Measurements from ENCODE around the gene HPGD. TPM values are rescaled to one million over a fixed set of nuclear protein-coding genes. Genes with fewer than 3 reads are reported as not detected.

The HPGD gene
- total and polyA plus RNA-seq, 2 of the 8 experiments (the other 6 are each of a cell fraction or from before 2014, with no cell fraction given) = 1.1 to 1.3 TPM

GRCh38 chr4:174444390-174444789 is 77.9 kb downstream of the HPGD start:
- H2BK20ac ChIP-seq (ENCODE audit: low read length) = no peak overlapping the region
- FAIRE-seq (no peak), DNase-seq (ENCODE audit: low read depth in 1 of 2, low spot score in 2 of 2) (no peak)
- H4K8ac ChIP-seq (ENCODE audit: extremely low read depth, insufficient read depth, low read length) = no peak overlapping the region
- CTCF ChIA-PET (ENCODE audit: partially characterized antibody) = no interaction called here
- no peaks in the 10 kb centered on the region for H4K20me1 ChIP-seq (replicated peaks in 1 of 2; ENCODE audit: control insufficient read depth in 1 of 2, insufficient read depth in 2 of 2, low read length in 2 of 2)
- H3K9ac ChIP-seq (replicated peaks in 1 of 4; ENCODE audit: extremely low read depth in 1 of 4, low read depth in 3 of 4, low read length in 3 of 4) = no peak overlapping the region
- no peak overlapping the region for H2AFZ ChIP-seq (ENCODE audit: low read length)
- H3K4me1 ChIP-seq (replicated peaks in 1 of 4; ENCODE audit: control insufficient read depth in 3 of 4, insufficient read depth in 4 of 4, low read length in 3 of 4) = peaks cover 0 to 4% (median 0%) of the 10 kb centered on the region in 4 experiments; a peak in 1 of 7 replicates
- no peaks in the 10 kb centered on the region for H3K79me2 ChIP-seq (ENCODE audit: control insufficient read depth in 1 of 2, insufficient read depth in 2 of 2, low read length in 2 of 2)
- H2AK5ac ChIP-seq (ENCODE audit: low read depth, low read length) = no peak overlapping the region
- H2BK5ac ChIP-seq (ENCODE audit: low read depth, low read length) = no peak overlapping the region
- no peaks in the 10 kb centered on the region for H3K27me3 ChIP-seq (replicated peaks in 1 of 4; ENCODE audit: control insufficient read depth in 3 of 4, extremely low read depth in 1 of 4, insufficient read depth in 3 of 4, low read length in 3 of 4)
- H3K4me3 ChIP-seq (ENCODE audit: extremely low read depth in 1 of 4, insufficient read depth in 2 of 4, low read depth in 3 of 4, low read length in 4 of 4) = no peak overlapping the region
- no peak overlapping the region for H3K4me2 ChIP-seq (ENCODE audit: insufficient read depth in 1 of 2, low read depth in 2 of 2, low read length in 2 of 2)
- no peak overlapping the region for H4K91ac ChIP-seq (replicated peaks; ENCODE audit: insufficient read length, low read length)
- TF ChIP-seq ZNF274 (IDR thresholded peaks at IDR 0.05; ENCODE audit: borderline replicate concordance, extremely low read depth, low read length) (no peak), ASH2L (IDR thresholded peaks at IDR 0.05; ENCODE audit: low read length) (no peak), EZH2 (IDR thresholded peaks at IDR 0.05; ENCODE audit: low read depth, low read length, severe bottlenecking) (no peak), CTBP2 (IDR thresholded peaks at IDR 0.05; ENCODE audit: borderline replicate concordance, insufficient read depth, insufficient read length, low read length) (no peak), TCF12 (IDR thresholded peaks at IDR 0.05; ENCODE audit: low read depth, low read length) (no peak), USF2 (IDR thresholded peaks at IDR 0.05; ENCODE audit: low read length) (no peak)
- 91% methylated on average over 1 of the region's 1 CpG; no CpG with 5 or more reads in 1 of the 2 experiments for WGBS, 2 experiments (ENCODE audit: extremely low coverage in 1 of 2, insufficient coverage in 1 of 2, insufficient read length in 1 of 2, insufficient replicate concordance in 2 of 2, low coverage in 1 of 2, low lambda C conversion rate in 2 of 2, missing lambda C conversion rate in 1 of 2)
- H2BK12ac ChIP-seq (ENCODE audit: low read depth, low read length) = no peak overlapping the region
- no peak overlapping the region for H3K56ac ChIP-seq (replicated peaks; ENCODE audit: insufficient read length, low read depth, low read length)
- no peaks in the 10 kb centered on the region for H3K36me3 ChIP-seq (ENCODE audit: control insufficient read depth in 2 of 4, insufficient read depth in 4 of 4, low read length in 3 of 4)
- no peaks in the 10 kb centered on the region; a peak in 1 of 4 replicates for H3K9me3 ChIP-seq (ENCODE audit: insufficient read depth in 2 of 2, low read depth in 1 of 2, low read length in 1 of 2)
- POLR2A ChIA-PET (ENCODE audit: partially characterized antibody) = no interaction called here
- no peaks in the 10 kb centered on the region for H3K23me2 ChIP-seq (ENCODE audit: low read depth, low read length)
- no peaks in the 10 kb centered on the region for H3K79me1 ChIP-seq (ENCODE audit: low read depth, low read length)
- H3K18ac ChIP-seq (ENCODE audit: extremely low read depth, low read length) = no peak overlapping the region
- no peak overlapping the region for H2BK15ac ChIP-seq (ENCODE audit: low read length)
- no peak overlapping the region for H3K27ac ChIP-seq (ENCODE audit: low read depth, low read length)
- no peak overlapping the region for H3K14ac ChIP-seq (ENCODE audit: insufficient read length)
- no peak overlapping the region for H4K5ac ChIP-seq (ENCODE audit: insufficient read length, low read depth, low read length)
- H3K4ac ChIP-seq (replicated peaks; ENCODE audit: insufficient read length, low read depth, low read length) = no peak overlapping the region
- no peak overlapping the region for H3K23ac ChIP-seq (ENCODE audit: insufficient read length)
- no peak overlapping the region for H2BK120ac ChIP-seq (replicated peaks; ENCODE audit: low read depth, low read length)
